ENCODE data around the gene NUP210L. TPM values are rescaled to one million over a fixed set of nuclear protein-coding genes. Genes with fewer than 3 reads are reported as not detected.

The NUP210L gene
- total and polyA plus RNA-seq, 2 of the 13 experiments (the other 11 are each of a cell fraction or from before 2014, with no cell fraction given), result not detected

GRCh38 chr1:153942766-153943549, 211.9 kb downstream of the NUP210L start:
- peaks cover 40% of the 10 kb centered on the region for H3K4me1 ChIP-seq (ENCODE audit: insufficient read depth, low read length)
- no peaks in the 10 kb centered on the region for H3K9me3 ChIP-seq (ENCODE audit: low read length)
- ChIA-PET CTCF (ENCODE audit: low intra/inter-chr PET ratio, low total read pairs) (no interaction called here), POLR2A (interaction anchor here (2.4 to 5.3 kb wide), 3 partner anchors 19 to 24 kb away, joined by 20 to 43 read pairs (median 41); partner anchors contain the start of genes CREB3L4, GATAD2B and SLC39A1)
- intact Hi-C loops (cut with micrococcal nuclease; ENCODE audit: unreplicated experiment) (no loop called here), in situ Hi-C loops (cut with HindIII; ENCODE audit: extremely low pct_ligation_motif_present, low pct_unique_long_range_greater_than_20kb) (loop anchor here (10.0 kb wide), 1 partner anchor 118 kb away; no protein-coding TSS in a partner anchor)
- ATAC-seq, result no peak
- peak overlapping the region; percentile 19 for H3K27ac ChIP-seq (ENCODE audit: extremely low read length, insufficient read depth, low read length)
- BruUV-seq (replicated peaks), result no TSS peak
- no peaks in the 10 kb centered on the region for H4K20me1 ChIP-seq (ENCODE audit: insufficient read depth, low read length)
- H3K79me2 ChIP-seq (ENCODE audit: insufficient read depth, low read length), result peaks cover 11% of the 10 kb centered on the region
- no peaks in the 10 kb centered on the region for H3K27me3 ChIP-seq (ENCODE audit: control insufficient read depth in 1 of 2, insufficient read depth in 2 of 2, low read length in 2 of 2)
- WGBS (ENCODE audit: low lambda C conversion rate), result 85% methylated on average over 6 of the region's 11 CpGs
- peaks cover 7 to 36% of the 10 kb centered on the region in 2 experiments; a peak in 4 of 5 replicates for H3K36me3 ChIP-seq (replicated peaks in 1 of 2; ENCODE audit: control insufficient read depth in 1 of 2, insufficient read depth in 2 of 2, low read length in 2 of 2)
- H2AFZ ChIP-seq (ENCODE audit: low read length), result no peak overlapping the region
- DNase-seq (ENCODE audit: low spot score), result no peak
- H3K9ac ChIP-seq (ENCODE audit: insufficient read depth, low read depth, low read length), result no peak overlapping the region
- no peak overlapping the region for H3K4me2 ChIP-seq (ENCODE audit: low read depth, low read length)
- H3K4me3 ChIP-seq (replicated peaks in 1 of 3; ENCODE audit: insufficient read depth in 1 of 3, low read depth in 2 of 3, low read length in 3 of 3), result no peak overlapping the region
- FAIRE-seq, result no peak
- 0 out of 2 replicates have a peak, but pooled peaks have one; percentile 32 for TF ChIP-seq ZNF44 (CRISPR knock-in tag; IDR thresholded peaks at IDR 0.05)
- no peak for TF ChIP-seq ZNF446 (CRISPR knock-in tag; IDR thresholded peaks at IDR 0.05)
- TF ChIP-seq HNF4A (CRISPR knock-in tag; IDR thresholded peaks at IDR 0.05), result peak; percentile 31
- TF ChIP-seq TOPORS (CRISPR knock-in tag; IDR thresholded peaks at IDR 0.05), result no peak
- TF ChIP-seq HOXA7 (CRISPR knock-in tag; IDR thresholded peaks at IDR 0.05), result no peak
- no peak for TF ChIP-seq PREB (CRISPR knock-in tag; IDR thresholded peaks at IDR 0.05)
- no peak for TF ChIP-seq ZNF235 (CRISPR knock-in tag; IDR thresholded peaks at IDR 0.05; ENCODE audit: borderline replicate concordance)
- no peak for TF ChIP-seq SOX6 (IDR thresholded peaks at IDR 0.05)
- no peak for TF ChIP-seq SOX6 (CRISPR knock-in tag; IDR thresholded peaks at IDR 0.05)
- TF ChIP-seq ZBTB39 (CRISPR knock-in tag; IDR thresholded peaks at IDR 0.05), result no peak
- TF ChIP-seq RARA (CRISPR knock-in tag; IDR thresholded peaks at IDR 0.05), result peak; percentile 52; the same call in 1 of the 2 replicates
- no peak for TF ChIP-seq ZBTB46 (CRISPR knock-in tag; IDR thresholded peaks at IDR 0.05; ENCODE audit: borderline replicate concordance)
- 0 out of 2 replicates have a peak, but pooled peaks have one; percentile 21 for TF ChIP-seq PPARG (CRISPR knock-in tag; conservative IDR thresholded peaks at IDR 0.05)
- TF ChIP-seq ESRRA (CRISPR knock-in tag; IDR thresholded peaks at IDR 0.05; ENCODE audit: low read depth), result 0 out of 2 replicates have a peak, but pooled peaks have one; percentile 32
- no peak for TF ChIP-seq ZNF263 (CRISPR knock-in tag; IDR thresholded peaks at IDR 0.05)
- no peak for TF ChIP-seq ATAD3A (CRISPR knock-in tag; IDR thresholded peaks at IDR 0.05)
- no peak for TF ChIP-seq ZBTB1 (CRISPR knock-in tag; IDR thresholded peaks at IDR 0.05; ENCODE audit: borderline replicate concordance)
- 0 out of 2 replicates have a peak, but pooled peaks have one; percentile 43 for TF ChIP-seq HNRNPL (IDR thresholded peaks at IDR 0.05; ENCODE audit: low read depth, low read length)
- TF ChIP-seq AGO2 (optimal IDR thresholded peaks at IDR 0.05; ENCODE audit: low read depth, low read length), result peak; percentile 41
- no peak for TF ChIP-seq EEA1 (CRISPR knock-in tag; IDR thresholded peaks at IDR 0.05; ENCODE audit: borderline replicate concordance)
- TF ChIP-seq PAX8 (CRISPR knock-in tag; IDR thresholded peaks at IDR 0.05; ENCODE audit: borderline replicate concordance), result no peak

Measured in HepG2 (cell line).